ENCODE measurements around the gene ATP10B.

GRCh38 chr5:160675988-160676387 lies 176.0 kb downstream of the ATP10B start:
- no peak for TF ChIP-seq CTCF (IDR thresholded peaks at IDR 0.05)
- no peak for TF ChIP-seq POLR2A (IDR thresholded peaks at IDR 0.05)

Data from adrenal gland (tissue), 5 donors.